Measurements from ENCODE around the gene ELAPOR2. TPM values are rescaled to one million over a fixed set of nuclear protein-coding genes. Genes with fewer than 3 reads are reported as not detected.

The ELAPOR2 gene
- total RNA-seq, 1 experiment from 2014 or later, result 0.68 TPM

GRCh38 chr7:87091487-87092066, 32.1 kb upstream of the ELAPOR2 start:
- Mint-ChIP-seq H3K27ac (ENCODE audit: unreplicated experiment) (no peak overlapping the region), H3K27me3 (ENCODE audit: unreplicated experiment) (no peaks in the 10 kb centered on the region), H3K4me3 (ENCODE audit: low read depth, unreplicated experiment) (no peak overlapping the region), H3K4me1 (ENCODE audit: low read depth, unreplicated experiment) (no peaks in the 10 kb centered on the region), H3K9me3 (ENCODE audit: low read depth, unreplicated experiment) (no peaks in the 10 kb centered on the region), H3K36me3 (ENCODE audit: insufficient read depth, unreplicated experiment) (no peaks in the 10 kb centered on the region)
- intact Hi-C loops (cut with micrococcal nuclease; ENCODE audit: unreplicated experiment), result no loop called here
- CTCF ChIA-PET, result no interaction called here
- TF ChIP-seq CTCF (IDR thresholded peaks at IDR 0.05; ENCODE audit: unreplicated experiment), result no peak
- no peak for DNase-seq
- BruUV-seq (replicated peaks), result no TSS peak

- Mint-ChIP-seq H3K27ac (ENCODE audit: unreplicated experiment) (no peak overlapping the region), H3K4me1 (ENCODE audit: low read depth, unreplicated experiment) (no peaks in the 10 kb centered on the region), H3K4me3 (ENCODE audit: low read depth, unreplicated experiment) (no peak overlapping the region), H3K27me3 (ENCODE audit: unreplicated experiment) (no peaks in the 10 kb centered on the region), H3K36me3 (ENCODE audit: insufficient read depth, unreplicated experiment) (no peaks in the 10 kb centered on the region), H3K9me3 (ENCODE audit: low read depth, unreplicated experiment) (peaks cover 2% of the 10 kb centered on the region)
- no peak for DNase-seq
- CTCF ChIA-PET, result no interaction called here
- no peak for TF ChIP-seq CTCF (IDR thresholded peaks at IDR 0.05; ENCODE audit: unreplicated experiment)
- BruUV-seq (replicated peaks), result no TSS peak
- intact Hi-C loops (cut with micrococcal nuclease; ENCODE audit: unreplicated experiment), result no loop called here
Measured at GRCh38 chr7:87083865-87084519, 24.5 kb upstream of the ELAPOR2 start.

GRCh38 chr7:87082675-87083074, 23.2 kb upstream of the ELAPOR2 start:
- Mint-ChIP-seq H3K27me3 (ENCODE audit: unreplicated experiment) (no peaks in the 10 kb centered on the region), H3K36me3 (ENCODE audit: insufficient read depth, unreplicated experiment) (no peaks in the 10 kb centered on the region), H3K4me3 (ENCODE audit: low read depth, unreplicated experiment) (no peak overlapping the region), H3K27ac (ENCODE audit: unreplicated experiment) (no peak overlapping the region), H3K9me3 (ENCODE audit: low read depth, unreplicated experiment) (peaks cover 2% of the 10 kb centered on the region), H3K4me1 (ENCODE audit: low read depth, unreplicated experiment) (no peaks in the 10 kb centered on the region)
- CTCF ChIA-PET, result no interaction called here
- BruUV-seq (replicated peaks), result no TSS peak
- TF ChIP-seq CTCF (IDR thresholded peaks at IDR 0.05; ENCODE audit: unreplicated experiment), result no peak
- no peak for DNase-seq
- intact Hi-C loops (cut with micrococcal nuclease; ENCODE audit: unreplicated experiment), result no loop called here

GRCh38 chr7:87075671-87076404, 16.4 kb upstream of the ELAPOR2 start:
- intact Hi-C loops (cut with micrococcal nuclease; ENCODE audit: unreplicated experiment), result no loop called here
- H3K4me1 Mint-ChIP-seq (ENCODE audit: low read depth, unreplicated experiment), result no peaks in the 10 kb centered on the region
- BruUV-seq (replicated peaks), result no TSS peak

More at GRCh38 chr7:87075671-87076404, 16.4 kb upstream of the ELAPOR2 start:
- H3K9me3 Mint-ChIP-seq (ENCODE audit: low read depth, unreplicated experiment), result no peaks in the 10 kb centered on the region
- no peak for TF ChIP-seq CTCF (IDR thresholded peaks at IDR 0.05; ENCODE audit: unreplicated experiment)
- peaks cover 13% of the 10 kb centered on the region for H3K27me3 Mint-ChIP-seq (ENCODE audit: unreplicated experiment)
- no peaks in the 10 kb centered on the region for H3K36me3 Mint-ChIP-seq (ENCODE audit: insufficient read depth, unreplicated experiment)
- CTCF ChIA-PET, result no interaction called here
- DNase-seq, result no peak
- H3K4me3 Mint-ChIP-seq (ENCODE audit: low read depth, unreplicated experiment), result no peak overlapping the region
- H3K27ac Mint-ChIP-seq (ENCODE audit: unreplicated experiment), result no peak overlapping the region
